Measurements from ENCODE around the gene SHROOM3. TPM values are rescaled to one million over a fixed set of nuclear protein-coding genes. Genes with fewer than 3 reads are reported as not detected.
A peak's percentile ranks its signal among the peaks of the same experiment; 100 is the strongest.

Gene SHROOM3
- total and polyA plus RNA-seq, 2 experiments from 2014 or later, result 11.3 to 73.5 TPM

GRCh38 chr4:76809594-76810305, 374.7 kb downstream of the SHROOM3 start:
- Histone ChIP-seq H3K79me2 (replicated peaks; ENCODE audit: insufficient read depth) (no peaks in the 10 kb centered on the region), H3K36me3 (ENCODE audit: insufficient read depth) (no peaks in the 10 kb centered on the region), H3F3A (replicated peaks; ENCODE audit: low read depth) (no peaks in the 10 kb centered on the region), H3K27ac (ENCODE audit: low read depth) (no peak overlapping the region), H3K4me3 (no peak overlapping the region), H3K9me2 (ENCODE audit: insufficient read depth) (no peaks in the 10 kb centered on the region), H4K20me1 (replicated peaks; ENCODE audit: insufficient read depth) (no peaks in the 10 kb centered on the region), H2AFZ (no peak overlapping the region), H3K4me1 (ENCODE audit: insufficient read depth) (peaks cover 6% of the 10 kb centered on the region; the same call in 1 of the 2 replicates), H3K27me3 (ENCODE audit: insufficient read depth) (no peaks in the 10 kb centered on the region), H3K4me2 (no peak overlapping the region)
- Mint-ChIP-seq H3K27ac (no peak overlapping the region), H3K27me3 (ENCODE audit: insufficient read depth, low read depth, poor library complexity) (peaks cover 9% of the 10 kb centered on the region), H3K4me1 (peaks cover 15% of the 10 kb centered on the region), H3K4me3 (no peak overlapping the region), H3K36me3 (ENCODE audit: low read depth) (no peaks in the 10 kb centered on the region; the same call in 2 of the 3 replicates), H3K9me3 (peaks cover 24% of the 10 kb centered on the region)
- TF ChIP-seq NANOG (IDR thresholded peaks at IDR 0.05; ENCODE audit: borderline replicate concordance) (no peak), EZH2phosphoT487 (IDR thresholded peaks at IDR 0.05; ENCODE audit: unreplicated experiment) (no peak), EZH2 (IDR thresholded peaks at IDR 0.05; ENCODE audit: low read depth, unreplicated experiment) (no peak), ZNF331 (CRISPR knock-in tag; IDR thresholded peaks at IDR 0.05; ENCODE audit: low read depth) (no peak), POLR2AphosphoS5 (IDR thresholded peaks at IDR 0.05; ENCODE audit: low read depth) (no peak), JUNB (IDR thresholded peaks at IDR 0.05; ENCODE audit: unreplicated experiment) (no peak), STAT1 (IDR thresholded peaks at IDR 0.05; ENCODE audit: unreplicated experiment) (no peak), ZNF114 (CRISPR knock-in tag; IDR thresholded peaks at IDR 0.05) (no peak), CREB1 (CRISPR knock-in tag; IDR thresholded peaks at IDR 0.05; ENCODE audit: low read depth) (no peak)
- TF ChIP-seq, protein P1, sequence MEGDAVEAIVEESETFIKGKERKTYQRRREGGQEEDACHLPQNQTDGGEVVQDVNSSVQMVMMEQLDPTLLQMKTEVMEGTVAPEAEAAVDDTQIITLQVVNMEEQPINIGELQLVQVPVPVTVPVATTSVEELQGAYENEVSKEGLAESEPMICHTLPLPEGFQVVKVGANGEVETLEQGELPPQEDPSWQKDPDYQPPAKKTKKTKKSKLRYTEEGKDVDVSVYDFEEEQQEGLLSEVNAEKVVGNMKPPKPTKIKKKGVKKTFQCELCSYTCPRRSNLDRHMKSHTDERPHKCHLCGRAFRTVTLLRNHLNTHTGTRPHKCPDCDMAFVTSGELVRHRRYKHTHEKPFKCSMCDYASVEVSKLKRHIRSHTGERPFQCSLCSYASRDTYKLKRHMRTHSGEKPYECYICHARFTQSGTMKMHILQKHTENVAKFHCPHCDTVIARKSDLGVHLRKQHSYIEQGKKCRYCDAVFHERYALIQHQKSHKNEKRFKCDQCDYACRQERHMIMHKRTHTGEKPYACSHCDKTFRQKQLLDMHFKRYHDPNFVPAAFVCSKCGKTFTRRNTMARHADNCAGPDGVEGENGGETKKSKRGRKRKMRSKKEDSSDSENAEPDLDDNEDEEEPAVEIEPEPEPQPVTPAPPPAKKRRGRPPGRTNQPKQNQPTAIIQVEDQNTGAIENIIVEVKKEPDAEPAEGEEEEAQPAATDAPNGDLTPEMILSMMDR (conservative IDR thresholded peaks at IDR 0.05; ENCODE audit: low read depth in 2 of 2), result no peak
- TF ChIP-seq, protein P2, sequence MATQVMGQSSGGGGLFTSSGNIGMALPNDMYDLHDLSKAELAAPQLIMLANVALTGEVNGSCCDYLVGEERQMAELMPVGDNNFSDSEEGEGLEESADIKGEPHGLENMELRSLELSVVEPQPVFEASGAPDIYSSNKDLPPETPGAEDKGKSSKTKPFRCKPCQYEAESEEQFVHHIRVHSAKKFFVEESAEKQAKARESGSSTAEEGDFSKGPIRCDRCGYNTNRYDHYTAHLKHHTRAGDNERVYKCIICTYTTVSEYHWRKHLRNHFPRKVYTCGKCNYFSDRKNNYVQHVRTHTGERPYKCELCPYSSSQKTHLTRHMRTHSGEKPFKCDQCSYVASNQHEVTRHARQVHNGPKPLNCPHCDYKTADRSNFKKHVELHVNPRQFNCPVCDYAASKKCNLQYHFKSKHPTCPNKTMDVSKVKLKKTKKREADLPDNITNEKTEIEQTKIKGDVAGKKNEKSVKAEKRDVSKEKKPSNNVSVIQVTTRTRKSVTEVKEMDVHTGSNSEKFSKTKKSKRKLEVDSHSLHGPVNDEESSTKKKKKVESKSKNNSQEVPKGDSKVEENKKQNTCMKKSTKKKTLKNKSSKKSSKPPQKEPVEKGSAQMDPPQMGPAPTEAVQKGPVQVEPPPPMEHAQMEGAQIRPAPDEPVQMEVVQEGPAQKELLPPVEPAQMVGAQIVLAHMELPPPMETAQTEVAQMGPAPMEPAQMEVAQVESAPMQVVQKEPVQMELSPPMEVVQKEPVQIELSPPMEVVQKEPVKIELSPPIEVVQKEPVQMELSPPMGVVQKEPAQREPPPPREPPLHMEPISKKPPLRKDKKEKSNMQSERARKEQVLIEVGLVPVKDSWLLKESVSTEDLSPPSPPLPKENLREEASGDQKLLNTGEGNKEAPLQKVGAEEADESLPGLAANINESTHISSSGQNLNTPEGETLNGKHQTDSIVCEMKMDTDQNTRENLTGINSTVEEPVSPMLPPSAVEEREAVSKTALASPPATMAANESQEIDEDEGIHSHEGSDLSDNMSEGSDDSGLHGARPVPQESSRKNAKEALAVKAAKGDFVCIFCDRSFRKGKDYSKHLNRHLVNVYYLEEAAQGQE (IDR thresholded peaks at IDR 0.05; ENCODE audit: unreplicated experiment), result no peak
- TF ChIP-seq, protein P3, sequence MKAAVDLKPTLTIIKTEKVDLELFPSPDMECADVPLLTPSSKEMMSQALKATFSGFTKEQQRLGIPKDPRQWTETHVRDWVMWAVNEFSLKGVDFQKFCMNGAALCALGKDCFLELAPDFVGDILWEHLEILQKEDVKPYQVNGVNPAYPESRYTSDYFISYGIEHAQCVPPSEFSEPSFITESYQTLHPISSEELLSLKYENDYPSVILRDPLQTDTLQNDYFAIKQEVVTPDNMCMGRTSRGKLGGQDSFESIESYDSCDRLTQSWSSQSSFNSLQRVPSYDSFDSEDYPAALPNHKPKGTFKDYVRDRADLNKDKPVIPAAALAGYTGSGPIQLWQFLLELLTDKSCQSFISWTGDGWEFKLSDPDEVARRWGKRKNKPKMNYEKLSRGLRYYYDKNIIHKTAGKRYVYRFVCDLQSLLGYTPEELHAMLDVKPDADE (IDR thresholded peaks at IDR 0.05), result no peak
- TF ChIP-seq, protein P4, sequence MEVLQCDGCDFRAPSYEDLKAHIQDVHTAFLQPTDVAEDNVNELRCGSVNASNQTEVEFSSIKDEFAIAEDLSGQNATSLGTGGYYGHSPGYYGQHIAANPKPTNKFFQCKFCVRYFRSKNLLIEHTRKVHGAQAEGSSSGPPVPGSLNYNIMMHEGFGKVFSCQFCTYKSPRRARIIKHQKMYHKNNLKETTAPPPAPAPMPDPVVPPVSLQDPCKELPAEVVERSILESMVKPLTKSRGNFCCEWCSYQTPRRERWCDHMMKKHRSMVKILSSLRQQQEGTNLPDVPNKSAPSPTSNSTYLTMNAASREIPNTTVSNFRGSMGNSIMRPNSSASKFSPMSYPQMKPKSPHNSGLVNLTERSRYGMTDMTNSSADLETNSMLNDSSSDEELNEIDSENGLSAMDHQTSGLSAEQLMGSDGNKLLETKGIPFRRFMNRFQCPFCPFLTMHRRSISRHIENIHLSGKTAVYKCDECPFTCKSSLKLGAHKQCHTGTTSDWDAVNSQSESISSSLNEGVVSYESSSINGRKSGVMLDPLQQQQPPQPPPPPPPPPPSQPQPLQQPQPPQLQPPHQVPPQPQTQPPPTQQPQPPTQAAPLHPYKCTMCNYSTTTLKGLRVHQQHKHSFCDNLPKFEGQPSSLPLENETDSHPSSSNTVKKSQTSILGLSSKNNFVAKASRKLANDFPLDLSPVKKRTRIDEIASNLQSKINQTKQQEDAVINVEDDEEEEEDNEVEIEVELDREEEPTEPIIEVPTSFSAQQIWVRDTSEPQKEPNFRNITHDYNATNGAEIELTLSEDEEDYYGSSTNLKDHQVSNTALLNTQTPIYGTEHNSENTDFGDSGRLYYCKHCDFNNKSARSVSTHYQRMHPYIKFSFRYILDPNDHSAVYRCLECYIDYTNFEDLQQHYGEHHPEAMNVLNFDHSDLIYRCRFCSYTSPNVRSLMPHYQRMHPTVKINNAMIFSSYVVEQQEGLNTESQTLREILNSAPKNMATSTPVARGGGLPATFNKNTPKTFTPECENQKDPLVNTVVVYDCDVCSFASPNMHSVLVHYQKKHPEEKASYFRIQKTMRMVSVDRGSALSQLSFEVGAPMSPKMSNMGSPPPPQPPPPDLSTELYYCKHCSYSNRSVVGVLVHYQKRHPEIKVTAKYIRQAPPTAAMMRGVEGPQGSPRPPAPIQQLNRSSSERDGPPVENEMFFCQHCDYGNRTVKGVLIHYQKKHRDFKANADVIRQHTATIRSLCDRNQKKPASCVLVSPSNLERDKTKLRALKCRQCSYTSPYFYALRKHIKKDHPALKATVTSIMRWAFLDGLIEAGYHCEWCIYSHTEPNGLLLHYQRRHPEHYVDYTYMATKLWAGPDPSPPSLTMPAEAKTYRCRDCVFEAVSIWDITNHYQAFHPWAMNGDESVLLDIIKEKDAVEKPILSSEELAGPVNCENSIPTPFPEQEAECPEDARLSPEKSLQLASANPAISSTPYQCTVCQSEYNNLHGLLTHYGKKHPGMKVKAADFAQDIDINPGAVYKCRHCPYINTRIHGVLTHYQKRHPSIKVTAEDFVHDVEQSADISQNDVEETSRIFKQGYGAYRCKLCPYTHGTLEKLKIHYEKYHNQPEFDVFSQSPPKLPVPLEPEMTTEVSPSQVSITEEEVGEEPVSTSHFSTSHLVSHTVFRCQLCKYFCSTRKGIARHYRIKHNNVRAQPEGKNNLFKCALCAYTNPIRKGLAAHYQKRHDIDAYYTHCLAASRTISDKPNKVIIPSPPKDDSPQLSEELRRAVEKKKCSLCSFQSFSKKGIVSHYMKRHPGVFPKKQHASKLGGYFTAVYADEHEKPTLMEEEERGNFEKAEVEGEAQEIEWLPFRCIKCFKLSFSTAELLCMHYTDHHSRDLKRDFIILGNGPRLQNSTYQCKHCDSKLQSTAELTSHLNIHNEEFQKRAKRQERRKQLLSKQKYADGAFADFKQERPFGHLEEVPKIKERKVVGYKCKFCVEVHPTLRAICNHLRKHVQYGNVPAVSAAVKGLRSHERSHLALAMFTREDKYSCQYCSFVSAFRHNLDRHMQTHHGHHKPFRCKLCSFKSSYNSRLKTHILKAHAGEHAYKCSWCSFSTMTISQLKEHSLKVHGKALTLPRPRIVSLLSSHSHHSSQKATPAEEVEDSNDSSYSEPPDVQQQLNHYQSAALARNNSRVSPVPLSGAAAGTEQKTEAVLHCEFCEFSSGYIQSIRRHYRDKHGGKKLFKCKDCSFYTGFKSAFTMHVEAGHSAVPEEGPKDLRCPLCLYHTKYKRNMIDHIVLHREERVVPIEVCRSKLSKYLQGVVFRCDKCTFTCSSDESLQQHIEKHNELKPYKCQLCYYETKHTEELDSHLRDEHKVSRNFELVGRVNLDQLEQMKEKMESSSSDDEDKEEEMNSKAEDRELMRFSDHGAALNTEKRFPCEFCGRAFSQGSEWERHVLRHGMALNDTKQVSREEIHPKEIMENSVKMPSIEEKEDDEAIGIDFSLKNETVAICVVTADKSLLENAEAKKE (CRISPR knock-in tag; IDR thresholded peaks at IDR 0.05), result no peak
- DNase-seq (ENCODE audit: low spot score), result no peak
- peak; percentile 43; the same call in 2 of the 3 replicates for ATAC-seq

Measured in GM23338 (cell line).